Left renal cortex interstitium (tissue), 4 donors: ENCODE results near the gene MLYCD. TPM values are rescaled to one million over a fixed set of nuclear protein-coding genes. Genes with fewer than 3 reads are reported as not detected.

ENCODE experiments used
- DNase-seq, 4 donors: peaks; one replicate each; pipeline ENCODE4 v3.0.0-alpha.2; 2013; ENCODE audit warnings: low read depth in 4 of 4, low spot score in 2 of 4, missing footprints in 1 of 4
- polyA plus RNA-seq, 4 donors: library from polyadenylated mRNA; unstranded; fragments of 120-200 nt; gene quantifications; one replicate each; pipeline ENCODE4 v1.2.1, GENCODE V29; 2013; ENCODE audit not compliant: insufficient read length in 4 of 4

The MLYCD gene
- polyA plus RNA-seq = 1 to 10 TPM; 3.9 to 5.7 (median 5.0) TPM

GRCh38 chr16:83898463-83899271 lies at the start of gene MLYCD:
MLYCD (plus strand) TSS chr16:83899115; CDS start chr16:83899145, 30 bp downstream.
- peak in 2 of 4 donors; percentile 35 to 53 for DNase-seq

DNA sequence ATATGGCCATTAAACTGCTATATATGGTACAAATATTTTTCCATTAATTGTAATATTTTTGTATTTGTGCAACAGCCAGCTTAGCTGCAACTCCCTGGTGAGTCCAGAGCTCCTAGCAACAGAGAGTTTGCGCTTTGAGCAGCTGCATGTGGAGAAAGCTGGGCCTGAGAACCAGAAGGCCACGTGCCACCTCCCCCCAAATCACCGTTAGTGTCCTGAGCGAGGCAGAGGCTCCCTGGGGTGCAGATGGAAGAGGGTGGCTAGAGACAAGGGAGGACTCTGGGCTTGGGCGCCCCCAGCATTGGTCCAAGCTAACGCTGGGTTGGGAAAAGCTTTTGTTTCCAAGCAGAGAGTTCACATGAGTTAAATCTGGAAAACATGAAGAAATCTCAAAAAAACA lies 49.5 kb upstream of the MLYCD start:
- DNase-seq = no peak

- no peak for DNase-seq
Measured at GRCh38 chr16:83850947-83851346, 48.0 kb upstream of the MLYCD start.

- DNase-seq = no peak
Measured at GRCh38 chr16:83851473-83851872, 47.4 kb upstream of the MLYCD start.

DNA sequence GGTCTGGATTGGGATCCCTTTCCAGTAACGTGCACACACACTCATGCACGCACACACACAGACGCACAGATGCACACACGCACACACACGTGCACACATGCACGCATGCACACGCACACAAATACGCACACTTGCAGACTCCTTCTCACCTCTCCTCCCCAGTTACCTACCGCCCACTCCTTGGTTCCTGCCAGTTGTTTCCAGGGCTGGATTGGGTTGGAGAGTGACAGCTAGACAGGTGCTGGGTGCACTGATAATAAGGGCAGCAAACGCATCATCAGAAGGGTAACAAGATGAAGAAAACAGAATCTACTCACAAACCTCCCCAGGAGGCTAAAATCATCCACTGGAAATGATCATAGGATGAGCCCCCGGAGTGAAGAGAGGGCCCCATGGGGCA lies 46.1 kb upstream of the MLYCD start:
- DNase-seq = no peak

GRCh38 chr16:83853834-83854233 lies 45.1 kb upstream of the MLYCD start:
- DNase-seq = no peak

DNA sequence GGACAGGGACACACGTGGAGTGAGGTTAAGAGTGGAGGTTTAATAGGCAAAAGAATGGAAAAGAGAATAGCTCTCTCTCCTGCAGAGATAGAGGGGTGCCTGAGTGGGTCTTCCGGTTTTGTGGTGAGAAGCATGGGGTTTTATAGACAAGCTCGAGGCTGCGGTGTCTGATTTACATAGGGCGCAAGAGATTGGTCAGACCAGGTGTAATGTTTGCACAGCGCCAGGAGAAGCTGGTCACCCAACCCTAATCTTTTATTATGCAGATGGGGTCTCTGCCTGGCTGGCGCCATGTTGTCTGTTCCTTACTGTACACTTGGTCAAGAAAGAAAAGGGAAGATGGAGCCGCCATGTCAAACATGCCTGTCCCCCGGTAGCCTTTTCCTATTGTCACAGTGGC lies 44.5 kb upstream of the MLYCD start:
- no peak for DNase-seq

DNA sequence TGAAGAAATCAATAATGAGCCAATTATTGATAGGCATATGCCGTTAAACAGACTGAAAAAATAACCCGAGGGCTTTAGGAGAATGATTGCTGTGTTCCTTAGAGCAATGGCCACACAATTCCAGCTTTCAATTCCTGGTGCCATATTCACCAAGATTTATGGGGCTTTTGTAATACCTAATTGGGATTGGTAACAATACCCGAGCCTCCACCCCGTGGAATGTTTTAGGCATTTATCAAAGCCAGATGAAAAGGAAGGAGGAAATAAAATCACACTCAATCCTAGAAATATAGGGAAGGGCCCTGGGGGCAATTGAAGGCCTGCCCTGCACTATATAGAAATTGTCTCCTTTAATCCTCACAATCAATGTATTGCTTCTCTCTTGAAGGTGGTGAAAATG lies 42.1 kb upstream of the MLYCD start:
- DNase-seq = no peak

DNA sequence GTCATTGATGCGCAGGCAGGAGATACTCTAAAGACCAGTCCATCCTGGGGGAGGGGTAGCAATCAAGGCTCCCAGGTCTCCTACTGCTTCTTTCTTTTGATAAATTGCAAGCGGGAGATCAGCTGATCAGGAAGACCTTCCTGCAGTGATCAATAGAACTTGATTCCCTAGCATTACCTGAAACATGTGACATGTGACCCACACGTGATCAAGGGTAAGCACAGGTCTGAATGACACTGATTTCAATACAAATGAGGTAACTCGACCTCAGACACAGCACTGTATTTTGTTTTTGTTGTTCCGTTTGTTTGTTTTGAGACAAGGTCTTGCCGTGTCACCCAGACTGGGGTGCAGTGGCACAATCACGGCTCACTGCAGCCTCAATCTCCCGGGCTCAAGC lies 39.6 kb upstream of the MLYCD start:
- no peak for DNase-seq

DNA sequence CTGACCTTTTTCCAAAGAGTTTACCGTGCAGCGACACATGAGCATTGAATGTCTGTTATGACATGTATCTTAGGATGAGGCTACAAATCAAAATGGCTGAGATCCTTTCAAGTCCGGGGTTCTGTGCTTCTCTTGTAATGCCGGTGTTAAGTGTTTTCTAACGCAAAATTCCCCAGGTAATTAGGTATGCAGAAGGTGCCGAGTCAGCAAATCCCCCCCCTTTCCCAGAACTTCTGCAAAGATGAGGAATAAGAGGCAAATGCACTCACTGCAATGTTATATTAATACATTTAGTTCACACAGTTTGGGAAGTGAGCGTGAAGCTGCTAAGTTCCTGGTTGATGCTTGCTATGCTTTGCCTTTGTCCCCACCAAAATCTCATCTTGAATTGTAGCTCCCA lies 36.3 kb upstream of the MLYCD start:
- no peak for DNase-seq

- no peak for DNase-seq
Measured at GRCh38 chr16:83863682-83864081, 35.2 kb upstream of the MLYCD start.

DNA sequence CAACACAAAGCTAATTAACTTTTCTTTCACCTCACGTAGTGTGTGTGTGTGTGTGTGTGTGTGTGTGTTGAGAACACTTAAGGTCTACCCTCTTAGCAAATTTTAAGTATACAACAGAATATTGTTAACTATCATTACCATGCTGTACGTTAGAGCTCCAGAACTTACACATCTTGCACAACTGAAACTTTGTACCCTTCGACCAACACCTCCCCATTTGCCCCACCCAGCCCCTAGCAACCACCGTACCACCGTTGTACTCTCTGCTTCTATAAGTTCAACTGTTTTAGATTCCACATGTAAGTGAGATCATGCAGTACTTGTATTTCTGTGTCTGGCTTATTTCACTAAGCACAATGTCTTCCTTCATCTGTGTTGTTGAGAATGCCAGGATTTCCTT lies 28.1 kb upstream of the MLYCD start:
- no peak for DNase-seq

- no peak for DNase-seq
Measured at GRCh38 chr16:83878838-83879237, 20.1 kb upstream of the MLYCD start.

- DNase-seq = no peak
Measured at GRCh38 chr16:83882163-83882885, 16.6 kb upstream of the MLYCD start.

- no peak for DNase-seq
Measured at GRCh38 chr16:83886199-83886971, 12.5 kb upstream of the MLYCD start.

- no peak for DNase-seq
Measured at GRCh38 chr16:83887080-83887479, 11.8 kb upstream of the MLYCD start.

GRCh38 chr16:83887564-83887963 lies 11.4 kb upstream of the MLYCD start:
- no peak for DNase-seq

DNA sequence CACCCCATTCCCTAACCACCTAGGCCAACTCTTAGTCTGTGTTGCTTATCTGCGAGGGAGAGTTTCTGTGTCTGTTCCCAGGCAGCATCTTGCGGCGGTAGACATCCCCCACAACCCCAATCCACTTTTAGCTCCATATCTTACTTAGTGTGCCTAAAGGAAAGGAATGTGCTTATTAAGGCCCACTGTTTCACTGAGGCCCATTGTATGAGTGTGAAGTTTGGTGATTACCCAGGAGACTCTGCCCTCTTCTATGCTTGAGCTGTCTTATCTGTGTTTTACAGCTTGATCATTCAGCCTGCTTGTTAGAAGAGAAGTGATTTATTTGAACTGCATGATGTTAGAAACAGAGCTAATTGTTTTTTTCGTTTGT lies 10.3 kb upstream of the MLYCD start:
- no peak for DNase-seq

GRCh38 chr16:83890359-83890758 lies 8.6 kb upstream of the MLYCD start:
- no peak for DNase-seq

- no peak for DNase-seq
Measured at GRCh38 chr16:83891742-83892141, 7.2 kb upstream of the MLYCD start.

GRCh38 chr16:83895243-83895642 lies 3.7 kb upstream of the MLYCD start:
- no peak for DNase-seq
